ENCODE results near the gene MAP3K13.
"Not testable (repeated sequence)": the region's sequence is repeated elsewhere in the genome, so short reads cannot be mapped to it uniquely, and the experiment has no call there.

Gene MAP3K13

GRCh38 chr3:185342459-185343174 lies 20.3 kb upstream of the MAP3K13 start:
- no peak for FAIRE-seq

- FAIRE-seq: no peak
Measured at GRCh38 chr3:185347399-185347798, 15.5 kb upstream of the MAP3K13 start.

GRCh38 chr3:185350841-185351240 lies 12.1 kb upstream of the MAP3K13 start:
- no peak for FAIRE-seq

- no peak for FAIRE-seq
Measured at GRCh38 chr3:185351396-185351795, 11.5 kb upstream of the MAP3K13 start.

GRCh38 chr3:185353225-185353624 lies 9.7 kb upstream of the MAP3K13 start:
- no peak for FAIRE-seq

GRCh38 chr3:185353823-185354614 lies 8.9 kb upstream of the MAP3K13 start:
- peak; percentile 65 for FAIRE-seq

GRCh38 chr3:185356499-185356898 lies 6.4 kb upstream of the MAP3K13 start:
- FAIRE-seq: no peak

- FAIRE-seq: no peak
Measured at GRCh38 chr3:185361920-185362319, 1.0 kb upstream of the MAP3K13 start.

- FAIRE-seq: no peak
Measured at GRCh38 chr3:185363662-185364203, 797 bp downstream of the MAP3K13 start.

- FAIRE-seq: no peak
Measured at GRCh38 chr3:185365291-185366073, 2.5 kb downstream of the MAP3K13 start.

- FAIRE-seq: no peak
Measured at GRCh38 chr3:185366074-185366335, 3.1 kb downstream of the MAP3K13 start.

- FAIRE-seq: no peak
Measured at GRCh38 chr3:185366913-185367312, 4.0 kb downstream of the MAP3K13 start.

GRCh38 chr3:185370349-185370748 lies 7.4 kb downstream of the MAP3K13 start:
- not testable (repeated sequence) for FAIRE-seq

- FAIRE-seq: no peak
Measured at GRCh38 chr3:185371306-185372074, 8.6 kb downstream of the MAP3K13 start.

- FAIRE-seq: no peak
Measured at GRCh38 chr3:185381320-185382058, 18.6 kb downstream of the MAP3K13 start.

GRCh38 chr3:185382154-185382553 lies 19.2 kb downstream of the MAP3K13 start:
- no peak for FAIRE-seq

GRCh38 chr3:185386515-185386914 lies 23.6 kb downstream of the MAP3K13 start:
- FAIRE-seq: not testable (repeated sequence)

- no peak for FAIRE-seq
Measured at GRCh38 chr3:185387646-185388045, 24.7 kb downstream of the MAP3K13 start.

GRCh38 chr3:185393055-185393454 lies 30.1 kb downstream of the MAP3K13 start:
- no peak for FAIRE-seq

- no peak for FAIRE-seq
Measured at GRCh38 chr3:185397676-185398075, 34.7 kb downstream of the MAP3K13 start.

- FAIRE-seq: no peak
Measured at GRCh38 chr3:185399737-185400667, 37.1 kb downstream of the MAP3K13 start.
